GM12874 (cell line): ENCODE measurements around the gene PRXL2A.

ENCODE experiments used
- TF ChIP-seq, protein P1 (sequence below): IDR thresholded peaks from 2 replicates; pipeline ENCODE4 v1.5.1; 2011; ENCODE audit warnings: low read depth, mild to moderate bottlenecking, control low read depth, low read length, moderate library complexity; ENCODE audit not compliant: insufficient read depth

The PRXL2A gene

DNA sequence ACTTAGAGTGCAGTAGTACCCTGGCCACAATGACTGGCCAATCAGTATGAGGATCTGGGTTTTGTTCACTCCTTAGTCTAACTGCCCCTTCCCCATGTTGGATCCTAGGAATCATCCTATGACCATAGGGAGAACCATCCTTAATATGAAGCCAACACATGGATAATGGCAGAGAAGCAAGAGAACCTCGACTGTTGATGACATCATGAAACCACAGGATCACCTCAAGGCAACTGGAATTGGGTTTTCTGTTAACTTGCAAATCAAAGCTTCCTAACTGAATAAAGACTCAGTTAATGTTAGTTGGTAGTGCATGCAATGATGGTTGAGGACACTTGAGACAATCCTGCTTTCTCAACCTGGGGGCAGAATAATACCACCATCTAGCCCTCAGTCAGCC, 3.3 kb upstream of the PRXL2A start:
- TF ChIP-seq, protein P1, sequence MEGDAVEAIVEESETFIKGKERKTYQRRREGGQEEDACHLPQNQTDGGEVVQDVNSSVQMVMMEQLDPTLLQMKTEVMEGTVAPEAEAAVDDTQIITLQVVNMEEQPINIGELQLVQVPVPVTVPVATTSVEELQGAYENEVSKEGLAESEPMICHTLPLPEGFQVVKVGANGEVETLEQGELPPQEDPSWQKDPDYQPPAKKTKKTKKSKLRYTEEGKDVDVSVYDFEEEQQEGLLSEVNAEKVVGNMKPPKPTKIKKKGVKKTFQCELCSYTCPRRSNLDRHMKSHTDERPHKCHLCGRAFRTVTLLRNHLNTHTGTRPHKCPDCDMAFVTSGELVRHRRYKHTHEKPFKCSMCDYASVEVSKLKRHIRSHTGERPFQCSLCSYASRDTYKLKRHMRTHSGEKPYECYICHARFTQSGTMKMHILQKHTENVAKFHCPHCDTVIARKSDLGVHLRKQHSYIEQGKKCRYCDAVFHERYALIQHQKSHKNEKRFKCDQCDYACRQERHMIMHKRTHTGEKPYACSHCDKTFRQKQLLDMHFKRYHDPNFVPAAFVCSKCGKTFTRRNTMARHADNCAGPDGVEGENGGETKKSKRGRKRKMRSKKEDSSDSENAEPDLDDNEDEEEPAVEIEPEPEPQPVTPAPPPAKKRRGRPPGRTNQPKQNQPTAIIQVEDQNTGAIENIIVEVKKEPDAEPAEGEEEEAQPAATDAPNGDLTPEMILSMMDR = no peak

DNA sequence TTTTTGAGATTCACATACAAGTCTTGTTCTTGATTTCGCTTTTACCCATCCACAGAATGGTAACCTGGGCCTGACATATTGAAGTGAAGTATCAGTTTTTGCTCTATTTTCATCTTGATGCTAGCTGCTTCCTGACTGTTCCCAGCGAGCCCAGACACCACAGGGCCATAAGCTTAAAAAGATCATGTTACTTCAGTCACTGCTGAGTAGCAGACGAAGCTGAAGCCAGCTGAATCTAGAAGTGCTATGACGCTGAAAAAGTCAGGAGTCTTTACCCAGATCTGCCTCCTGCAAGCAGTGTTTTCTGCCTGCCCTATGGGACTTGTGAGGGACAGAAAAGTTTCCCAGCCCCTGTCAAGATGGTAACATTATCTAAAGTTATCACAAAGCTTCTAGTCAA, 2.7 kb upstream of the PRXL2A start:
- TF ChIP-seq, protein P1 = no peak

DNA sequence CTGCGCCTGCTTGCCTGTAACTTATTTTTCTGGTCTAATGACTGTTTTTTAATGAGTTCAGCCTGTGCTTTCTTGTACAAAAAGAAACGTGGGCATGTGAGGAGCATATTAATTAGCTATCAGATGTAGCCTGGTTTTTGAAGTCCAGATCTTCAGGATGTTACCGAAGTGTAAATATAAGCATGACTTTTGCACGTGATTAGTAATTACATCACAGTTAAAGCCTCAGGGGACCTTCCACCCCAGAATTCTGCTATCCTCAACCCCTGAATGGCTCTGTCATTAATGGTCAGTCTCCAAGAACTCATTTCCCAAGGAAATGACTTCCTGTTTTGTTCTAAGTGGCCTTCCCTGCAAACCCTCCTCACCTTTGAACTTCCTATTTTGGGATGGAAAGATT, 2.1 kb upstream of the PRXL2A start:
- TF ChIP-seq, protein P1 = no peak

DNA sequence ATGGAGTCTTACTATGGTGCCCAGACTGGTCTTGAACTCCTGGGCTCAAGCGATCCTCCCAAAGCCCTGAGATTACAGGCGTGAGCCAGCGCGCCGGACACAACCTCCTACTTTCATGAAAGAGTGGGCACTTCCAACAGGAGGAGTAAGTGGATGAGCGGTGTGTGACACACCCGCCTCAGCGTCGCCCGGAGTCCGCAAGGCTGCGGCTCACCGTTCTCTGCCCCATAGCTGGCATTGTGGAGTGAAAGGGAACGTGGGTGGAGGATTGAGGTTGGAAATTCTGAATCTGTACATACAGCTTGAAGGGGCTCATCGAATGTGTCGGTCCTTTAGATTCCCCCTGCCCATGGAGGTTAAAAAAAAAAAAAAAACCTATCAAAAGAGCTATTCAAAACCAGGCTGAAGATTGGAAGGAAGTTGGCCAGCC, 524 bp upstream of the PRXL2A start:
- TF ChIP-seq, protein P1 = no peak

DNA sequence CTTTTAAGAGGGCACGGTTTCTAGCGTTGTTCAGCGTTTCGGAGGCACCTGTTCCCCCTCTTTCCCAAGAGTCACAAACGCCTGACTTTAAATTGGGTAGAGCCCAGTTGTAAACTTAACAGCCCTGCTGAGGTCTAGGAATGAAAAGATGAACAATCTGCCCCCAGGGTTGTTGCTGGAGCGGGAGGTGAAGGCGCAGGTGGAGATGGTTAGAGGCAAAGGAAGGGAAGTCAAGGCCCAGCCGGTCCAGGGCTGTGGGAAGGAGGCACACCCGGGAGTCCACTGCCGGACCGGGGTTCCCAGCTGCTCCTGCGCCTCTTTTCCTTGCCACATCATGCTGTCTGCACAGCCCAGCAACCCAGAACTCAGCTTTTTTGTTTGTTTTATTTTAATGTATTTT, 770 bp downstream of the PRXL2A start:
- TF ChIP-seq, protein P1 = no peak

DNA sequence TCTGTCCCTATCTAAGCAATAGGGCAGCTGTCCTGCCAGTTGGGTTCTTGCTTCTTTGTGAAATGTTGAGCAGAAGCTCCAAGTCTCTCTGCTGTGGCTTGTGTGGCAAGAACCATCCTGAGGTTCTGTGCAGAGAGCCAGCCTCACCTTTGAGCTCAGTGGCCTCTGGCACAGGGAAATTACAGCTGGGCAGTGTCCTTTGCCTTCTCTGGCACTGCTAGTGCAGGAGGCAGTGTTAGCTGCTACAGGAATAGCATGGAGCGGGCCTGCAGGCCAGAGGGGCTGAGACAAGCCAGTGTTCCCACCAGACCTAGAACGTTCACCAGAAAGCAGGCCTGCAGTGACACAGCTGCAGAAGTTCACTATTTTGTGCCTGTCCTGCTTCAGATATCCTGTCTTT, 1.8 kb downstream of the PRXL2A start:
- TF ChIP-seq, protein P1 = no peak

DNA sequence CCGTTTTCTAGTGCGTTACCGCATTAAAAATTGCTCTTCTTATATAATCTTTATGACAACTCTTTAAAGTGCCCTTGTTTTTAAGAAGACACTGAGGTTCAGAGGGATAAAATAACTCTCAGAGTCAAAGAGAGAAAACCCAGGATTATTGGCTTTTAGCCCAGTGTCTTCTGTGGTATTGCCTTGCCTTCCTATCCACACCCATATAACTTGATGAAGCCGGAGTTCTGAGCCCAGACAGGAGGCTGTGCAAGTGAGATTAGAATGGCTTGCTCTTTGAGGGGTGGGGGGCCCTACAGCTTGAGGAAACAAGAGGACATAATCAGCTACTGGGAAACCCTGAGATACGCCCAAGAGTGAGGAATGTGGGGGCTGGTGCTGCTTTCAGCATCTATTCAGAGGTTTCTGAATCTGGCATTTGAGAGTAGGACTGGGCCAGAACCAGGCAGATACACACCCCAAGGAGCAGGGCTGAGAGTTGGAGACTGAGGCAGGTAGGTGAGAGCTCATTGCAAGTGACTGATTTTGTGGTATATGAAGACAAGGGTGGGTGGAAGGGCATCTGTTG, 2.3 kb downstream of the PRXL2A start:
- TF ChIP-seq, protein P1 = no peak
